KMS-11 (cell line): Measurements from ENCODE around the gene THEMIS.

Experiments
- H2AFZ ChIP-seq: fragments of 200-600 bp; sonication (generic); 2 replicates; pipeline ENCODE4 v1.6.1; 2016; ENCODE audit warnings: antibody characterized with exemption, mixed run types, low read depth
- H3K27ac ChIP-seq: fragments of 200-600 bp; sonication (generic); 2 replicates; pipeline ENCODE4 v1.6.1; 2016; ENCODE audit warnings: mild to moderate bottlenecking, mixed run types
- H3K27me3 ChIP-seq: fragments of 200-600 bp; sonication (generic); 2 replicates; pipeline ENCODE4 v1.6.1; 2017; ENCODE audit warnings: mild to moderate bottlenecking, low read depth, mixed run types, moderate library complexity; ENCODE audit not compliant: insufficient read depth
- H3K36me3 ChIP-seq: fragments of 200-600 bp; sonication (generic); 2 replicates; pipeline ENCODE4 v1.6.1; 2017; ENCODE audit warnings: mild to moderate bottlenecking, mixed run types; ENCODE audit not compliant: insufficient read depth
- H3K4me1 ChIP-seq: fragments of 200-600 bp; sonication (generic); 2 replicates; pipeline ENCODE4 v1.6.1; 2016; ENCODE audit warnings: mild to moderate bottlenecking, low read depth, mixed run types; ENCODE audit not compliant: poor library complexity, severe bottlenecking
- H3K4me2 ChIP-seq: fragments of 200-600 bp; sonication (generic); 2 replicates; pipeline ENCODE4 v1.7.0; 2016; ENCODE audit warnings: mild to moderate bottlenecking, mixed run types
- H3K4me3 ChIP-seq: fragments of 200-600 bp; sonication (generic); IDR thresholded peaks from 2 replicates; pipeline ENCODE4 v1.6.1; 2017; ENCODE audit warnings: low read depth, low read length, mixed read lengths; ENCODE audit not compliant: insufficient read depth
- H3K79me2 ChIP-seq: fragments of 200-600 bp; sonication (generic); 2 replicates; pipeline ENCODE4 v1.6.1; 2016; ENCODE audit warnings: low read depth, mixed run types; ENCODE audit not compliant: insufficient read depth
- H3K9ac ChIP-seq: fragments of 200-600 bp; sonication (generic); 2 replicates; pipeline ENCODE4 v1.6.1; 2016; ENCODE audit warnings: mild to moderate bottlenecking, mixed run types
- H4K20me1 ChIP-seq: fragments of 200-600 bp; sonication (generic); 2 replicates; pipeline ENCODE4 v1.6.1; 2016; ENCODE audit warnings: mild to moderate bottlenecking, mixed run types; ENCODE audit not compliant: insufficient read depth
- TF ChIP-seq, protein P1 (sequence below): fragments of 200-600 bp; sonication (generic); conservative IDR thresholded peaks from 2 replicates; pipeline ENCODE4 v1.6.1; 2017; ENCODE audit warnings: low read depth, mild to moderate bottlenecking, antibody characterized with exemption, low read length, moderate library complexity, mixed read lengths

THEMIS gene

DNA sequence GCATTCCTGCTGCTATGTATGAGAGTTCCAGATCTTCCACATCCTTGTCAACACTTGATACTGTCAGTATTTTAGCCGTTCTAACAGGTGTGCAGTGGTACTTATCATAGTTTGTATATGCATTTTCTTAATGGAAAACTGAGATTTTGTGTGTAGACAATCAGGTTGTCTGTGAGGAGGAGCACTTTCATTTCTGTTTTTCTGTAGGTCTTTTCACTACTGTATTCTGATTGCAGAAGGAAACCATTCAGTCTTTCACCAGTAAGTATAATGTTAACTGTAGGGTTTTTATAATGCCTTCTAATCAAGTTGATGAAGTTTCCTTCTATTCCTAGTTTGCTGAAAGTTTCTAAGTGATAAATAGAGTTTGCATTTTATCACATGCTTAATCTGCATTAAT, 216.4 kb downstream of the THEMIS start:
- Histone ChIP-seq H3K4me3 (no peak overlapping the region), H2AFZ (no peak overlapping the region), H3K79me2 (no peaks in the 10 kb centered on the region), H3K27me3 (no peaks in the 10 kb centered on the region), H3K27ac (no peak overlapping the region), H3K9ac (no peak overlapping the region), H4K20me1 (no peaks in the 10 kb centered on the region), H3K4me1 (no peaks in the 10 kb centered on the region), H3K4me2 (no peak overlapping the region), H3K36me3 (no peaks in the 10 kb centered on the region)
- TF ChIP-seq, protein P1, sequence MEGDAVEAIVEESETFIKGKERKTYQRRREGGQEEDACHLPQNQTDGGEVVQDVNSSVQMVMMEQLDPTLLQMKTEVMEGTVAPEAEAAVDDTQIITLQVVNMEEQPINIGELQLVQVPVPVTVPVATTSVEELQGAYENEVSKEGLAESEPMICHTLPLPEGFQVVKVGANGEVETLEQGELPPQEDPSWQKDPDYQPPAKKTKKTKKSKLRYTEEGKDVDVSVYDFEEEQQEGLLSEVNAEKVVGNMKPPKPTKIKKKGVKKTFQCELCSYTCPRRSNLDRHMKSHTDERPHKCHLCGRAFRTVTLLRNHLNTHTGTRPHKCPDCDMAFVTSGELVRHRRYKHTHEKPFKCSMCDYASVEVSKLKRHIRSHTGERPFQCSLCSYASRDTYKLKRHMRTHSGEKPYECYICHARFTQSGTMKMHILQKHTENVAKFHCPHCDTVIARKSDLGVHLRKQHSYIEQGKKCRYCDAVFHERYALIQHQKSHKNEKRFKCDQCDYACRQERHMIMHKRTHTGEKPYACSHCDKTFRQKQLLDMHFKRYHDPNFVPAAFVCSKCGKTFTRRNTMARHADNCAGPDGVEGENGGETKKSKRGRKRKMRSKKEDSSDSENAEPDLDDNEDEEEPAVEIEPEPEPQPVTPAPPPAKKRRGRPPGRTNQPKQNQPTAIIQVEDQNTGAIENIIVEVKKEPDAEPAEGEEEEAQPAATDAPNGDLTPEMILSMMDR = no peak
